Measurements from ENCODE around the gene HDGFL3. TPM values are rescaled to one million over a fixed set of nuclear protein-coding genes. Genes with fewer than 3 reads are reported as not detected.

Gene HDGFL3
- total RNA-seq, 2 donors from 2014 or later, result 123 TPM

DNA sequence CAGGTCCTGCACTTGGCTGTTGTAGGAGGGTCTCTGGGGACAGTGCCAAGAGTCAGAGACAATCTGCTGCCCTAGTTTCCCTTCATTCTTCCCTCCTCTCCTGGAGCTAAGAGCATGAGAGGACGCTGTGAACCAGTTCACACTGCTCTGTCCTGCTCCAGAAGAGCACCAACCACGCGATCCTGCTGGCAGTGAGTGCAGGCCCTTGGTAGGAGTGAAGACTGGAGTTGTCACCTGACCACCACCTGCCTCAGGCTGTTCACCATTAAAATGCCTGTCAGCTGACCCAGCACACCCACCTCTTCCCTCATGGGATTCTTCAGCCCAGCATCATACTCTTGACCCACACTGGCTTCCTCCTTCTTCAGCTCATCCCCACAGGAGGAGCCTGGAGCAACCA is 97.2 kb downstream of the HDGFL3 start:
- no peaks in the 10 kb centered on the region for H3K36me3 Mint-ChIP-seq (ENCODE audit: low read depth)
- H3K27me3 Mint-ChIP-seq (ENCODE audit: insufficient read depth), result peaks cover 44% of the 10 kb centered on the region
- WGBS, 2 experiments (ENCODE audit: insufficient coverage in 1 of 2, insufficient read length in 1 of 2), result 90% methylated on average over 3 of the region's 3 CpGs; no CpG with 5 or more reads in 1 of the 2 experiments
- H3K27ac Mint-ChIP-seq, result no peak overlapping the region
- H3K4me3 Mint-ChIP-seq, result no peak overlapping the region
- H3K27ac ChIP-seq (ENCODE audit: low read depth, low read length), result no peak overlapping the region
- peaks cover 7% of the 10 kb centered on the region for H3K4me1 Mint-ChIP-seq
- H3K9me3 Mint-ChIP-seq, result no peaks in the 10 kb centered on the region
- TF ChIP-seq, protein P1, sequence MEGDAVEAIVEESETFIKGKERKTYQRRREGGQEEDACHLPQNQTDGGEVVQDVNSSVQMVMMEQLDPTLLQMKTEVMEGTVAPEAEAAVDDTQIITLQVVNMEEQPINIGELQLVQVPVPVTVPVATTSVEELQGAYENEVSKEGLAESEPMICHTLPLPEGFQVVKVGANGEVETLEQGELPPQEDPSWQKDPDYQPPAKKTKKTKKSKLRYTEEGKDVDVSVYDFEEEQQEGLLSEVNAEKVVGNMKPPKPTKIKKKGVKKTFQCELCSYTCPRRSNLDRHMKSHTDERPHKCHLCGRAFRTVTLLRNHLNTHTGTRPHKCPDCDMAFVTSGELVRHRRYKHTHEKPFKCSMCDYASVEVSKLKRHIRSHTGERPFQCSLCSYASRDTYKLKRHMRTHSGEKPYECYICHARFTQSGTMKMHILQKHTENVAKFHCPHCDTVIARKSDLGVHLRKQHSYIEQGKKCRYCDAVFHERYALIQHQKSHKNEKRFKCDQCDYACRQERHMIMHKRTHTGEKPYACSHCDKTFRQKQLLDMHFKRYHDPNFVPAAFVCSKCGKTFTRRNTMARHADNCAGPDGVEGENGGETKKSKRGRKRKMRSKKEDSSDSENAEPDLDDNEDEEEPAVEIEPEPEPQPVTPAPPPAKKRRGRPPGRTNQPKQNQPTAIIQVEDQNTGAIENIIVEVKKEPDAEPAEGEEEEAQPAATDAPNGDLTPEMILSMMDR (conservative IDR thresholded peaks at IDR 0.05), result no peak
- no peak overlapping the region for H3K9ac ChIP-seq (ENCODE audit: extremely low read depth, low read length, poor library complexity, severe bottlenecking)
- H3K9me3 ChIP-seq (ENCODE audit: control insufficient read depth, low read length), result no peaks in the 10 kb centered on the region
- H3K4me1 ChIP-seq (ENCODE audit: control insufficient read depth, insufficient read depth, low read length), result no peaks in the 10 kb centered on the region
- no peak for DNase-seq
- peaks cover 28% of the 10 kb centered on the region for H3K27me3 ChIP-seq (ENCODE audit: control insufficient read depth, insufficient read depth, low read length, poor library complexity, severe bottlenecking)
- no peak overlapping the region for H3K4me3 ChIP-seq (ENCODE audit: low read length)
- no peaks in the 10 kb centered on the region for H3K36me3 ChIP-seq (ENCODE audit: control insufficient read depth, insufficient read depth, low read length)

DNA sequence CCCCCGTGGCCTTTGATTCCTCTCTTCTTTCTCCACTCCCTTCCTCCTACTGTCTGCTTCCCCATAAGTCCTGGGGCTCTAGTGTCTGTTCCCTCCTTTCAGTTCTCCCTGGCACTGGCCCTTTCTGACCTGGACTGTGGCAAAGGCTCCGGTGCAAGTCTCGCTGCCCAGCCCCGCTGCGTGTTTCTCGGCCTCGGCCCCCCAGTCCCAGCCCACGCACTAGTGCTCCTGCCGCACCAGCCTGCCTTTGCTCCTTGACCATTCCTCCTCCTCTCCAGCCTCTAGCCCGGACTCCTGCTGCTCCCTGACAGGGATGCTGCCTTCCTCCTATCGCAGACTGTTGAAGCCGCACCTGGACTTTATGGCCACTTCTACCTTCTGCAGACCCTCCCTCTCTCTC is 98.1 kb downstream of the HDGFL3 start:
- Mint-ChIP-seq H3K4me1 (peaks cover 7% of the 10 kb centered on the region), H3K36me3 (ENCODE audit: low read depth) (no peaks in the 10 kb centered on the region), H3K9me3 (no peaks in the 10 kb centered on the region), H3K4me3 (no peak overlapping the region), H3K27me3 (ENCODE audit: insufficient read depth) (peaks cover 44% of the 10 kb centered on the region), H3K27ac (no peak overlapping the region)
- H3K4me3 ChIP-seq (ENCODE audit: low read length), result no peak overlapping the region
- no peak for DNase-seq
- TF ChIP-seq, protein P1 (conservative IDR thresholded peaks at IDR 0.05), result no peak
- H3K27me3 ChIP-seq (ENCODE audit: control insufficient read depth, insufficient read depth, low read length, poor library complexity, severe bottlenecking), result peaks cover 28% of the 10 kb centered on the region
- no peak overlapping the region for H3K9ac ChIP-seq (ENCODE audit: extremely low read depth, low read length, poor library complexity, severe bottlenecking)
- H3K9me3 ChIP-seq (ENCODE audit: control insufficient read depth, low read length), result no peaks in the 10 kb centered on the region
- WGBS, 2 experiments (ENCODE audit: insufficient coverage in 1 of 2, insufficient read length in 1 of 2), result 89 to 93% methylated on average over 8 to 12 of the region's 12 CpGs
- no peak overlapping the region for H3K27ac ChIP-seq (ENCODE audit: low read depth, low read length)
- no peaks in the 10 kb centered on the region for H3K4me1 ChIP-seq (ENCODE audit: control insufficient read depth, insufficient read depth, low read length)
- H3K36me3 ChIP-seq (ENCODE audit: control insufficient read depth, insufficient read depth, low read length), result no peaks in the 10 kb centered on the region

DNA sequence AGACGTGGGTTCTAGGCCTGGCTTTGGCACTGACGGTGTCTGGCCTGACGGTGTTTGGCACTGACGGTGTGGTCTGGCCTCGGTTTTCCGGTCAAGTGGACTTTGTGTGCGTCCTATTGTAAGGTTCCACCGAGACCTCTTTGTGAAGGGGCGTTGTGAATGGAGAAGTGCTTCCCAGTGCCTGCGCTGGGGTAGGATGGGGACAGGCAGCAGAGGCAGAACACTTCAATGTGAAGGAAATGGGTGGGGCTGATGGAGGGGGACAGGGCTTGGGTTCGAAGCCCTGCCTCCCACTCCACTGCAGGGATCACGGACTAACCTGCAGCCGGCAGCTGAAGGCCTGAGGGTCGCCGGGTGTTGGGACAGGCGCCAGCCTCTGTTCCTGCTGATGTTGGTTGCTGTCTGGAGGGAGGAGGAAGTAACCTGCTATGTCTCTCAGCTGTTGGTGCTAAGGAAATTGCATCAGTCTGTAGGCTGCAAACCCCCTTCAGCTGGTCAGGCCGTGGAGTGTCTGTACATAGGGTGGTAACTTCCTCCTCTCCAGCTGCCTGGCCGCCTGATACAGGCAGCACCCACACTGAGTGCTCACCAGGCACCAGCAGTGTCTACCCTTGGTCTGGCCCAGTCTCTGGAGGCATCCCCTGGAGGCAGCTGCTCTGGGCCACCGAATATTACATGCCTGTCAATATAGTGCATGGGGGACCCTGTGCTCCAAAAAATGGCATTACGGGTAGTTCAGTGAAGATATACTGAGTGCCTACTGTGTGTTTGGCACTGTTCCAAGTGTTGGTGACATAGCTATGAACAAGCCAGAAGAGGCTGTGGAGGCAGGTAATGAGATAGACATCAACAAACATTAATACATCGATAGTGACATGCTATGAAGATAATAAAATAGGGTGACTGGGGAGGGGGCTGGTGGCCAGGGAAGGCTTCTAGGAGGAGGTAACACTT is 99.1 kb downstream of the HDGFL3 start:
- Histone ChIP-seq H3K36me3 (ENCODE audit: control insufficient read depth, insufficient read depth, low read length) (no peaks in the 10 kb centered on the region), H3K4me3 (ENCODE audit: low read length) (peak overlapping the region; percentile 75), H3K9ac (ENCODE audit: extremely low read depth, low read length, poor library complexity, severe bottlenecking) (no peak overlapping the region), H3K4me1 (ENCODE audit: control insufficient read depth, insufficient read depth, low read length) (no peaks in the 10 kb centered on the region), H3K9me3 (ENCODE audit: control insufficient read depth, low read length) (no peaks in the 10 kb centered on the region), H3K27ac (ENCODE audit: low read depth, low read length) (no peak overlapping the region), H3K27me3 (ENCODE audit: control insufficient read depth, insufficient read depth, low read length, poor library complexity, severe bottlenecking) (peaks cover 28% of the 10 kb centered on the region)
- peaks cover 7% of the 10 kb centered on the region for H3K4me1 Mint-ChIP-seq
- H3K36me3 Mint-ChIP-seq (ENCODE audit: low read depth), result no peaks in the 10 kb centered on the region
- no peaks in the 10 kb centered on the region for H3K9me3 Mint-ChIP-seq
- H3K4me3 Mint-ChIP-seq, result peak overlapping the region; percentile 54
- no peak overlapping the region for H3K27ac Mint-ChIP-seq
- peaks cover 52% of the 10 kb centered on the region for H3K27me3 Mint-ChIP-seq (ENCODE audit: insufficient read depth)
- TF ChIP-seq, protein P1 (conservative IDR thresholded peaks at IDR 0.05), result no peak
- DNase-seq, result peak; percentile 63
- WGBS, 2 experiments (ENCODE audit: insufficient coverage in 1 of 2, insufficient read length in 1 of 2), result 80 to 95% methylated on average over 14 to 21 of the region's 21 CpGs

Measured in endodermal cell (in vitro differentiated cells).